NCI-H1436 treated with DMSO at 0.1 percent for 48 hours (cell line): ENCODE results near the gene CDH4.

Experiments
- DNase-seq: peaks from one replicate; lab custom pipeline; 2025; lab: John Stamatoyannopoulos, UW

CDH4 gene

GRCh38 chr20:61357119-61357518 lies 105.1 kb downstream of the CDH4 start:
- DNase-seq: no peak

- no peak for DNase-seq
These were observed 107.2 kb downstream of the CDH4 start for GRCh38 chr20:61359254-61359653.

- DNase-seq: no peak
These were observed 108.2 kb downstream of the CDH4 start for GRCh38 chr20:61360296-61360695.

GRCh38 chr20:61360940-61361339 lies 108.9 kb downstream of the CDH4 start:
- no peak for DNase-seq

- DNase-seq: no peak
These were observed 109.4 kb downstream of the CDH4 start for GRCh38 chr20:61361501-61361900.

GRCh38 chr20:61364147-61364546 lies 112.1 kb downstream of the CDH4 start:
- DNase-seq: no peak

- DNase-seq: no peak
These were observed 114.9 kb downstream of the CDH4 start for GRCh38 chr20:61366914-61367313.

- DNase-seq: no peak
These were observed 117.9 kb downstream of the CDH4 start for GRCh38 chr20:61369731-61370520.

- no peak for DNase-seq
These were observed 118.8 kb downstream of the CDH4 start for GRCh38 chr20:61370841-61371303.

GRCh38 chr20:61371501-61372136 lies 119.6 kb downstream of the CDH4 start:
- no peak for DNase-seq

- no peak for DNase-seq
These were observed 120.3 kb downstream of the CDH4 start for GRCh38 chr20:61372137-61373054.

- DNase-seq: no peak
These were observed 121.0 kb downstream of the CDH4 start for GRCh38 chr20:61373055-61373399.

GRCh38 chr20:61373956-61374545 lies 122.0 kb downstream of the CDH4 start:
- no peak for DNase-seq

GRCh38 chr20:61376541-61377240 lies 124.6 kb downstream of the CDH4 start:
- no peak for DNase-seq

GRCh38 chr20:61378694-61379355 lies 126.8 kb downstream of the CDH4 start:
- DNase-seq: no peak

GRCh38 chr20:61379898-61380544 lies 128.0 kb downstream of the CDH4 start:
- no peak for DNase-seq

GRCh38 chr20:61380545-61380915 lies 128.5 kb downstream of the CDH4 start:
- DNase-seq: no peak

GRCh38 chr20:61382194-61382593 lies 130.1 kb downstream of the CDH4 start:
- no peak for DNase-seq

GRCh38 chr20:61385296-61385695 lies 133.2 kb downstream of the CDH4 start:
- no peak for DNase-seq

GRCh38 chr20:61385731-61386130 lies 133.7 kb downstream of the CDH4 start:
- DNase-seq: no peak
